NCI-H446 treated with DMSO at 0.1 percent for 48 hours (cell line): Measurements from ENCODE around the gene TERB1.

Experiments
- DNase-seq: peaks from one replicate; lab custom pipeline; 2025; lab: John Stamatoyannopoulos, UW

The TERB1 gene

GRCh38 chr16:66705790-66706505 lies 95.4 kb downstream of the TERB1 start:
- no peak for DNase-seq
